Left ventricle myocardium inferior (tissue), 1 donor: ENCODE results near the gene CCNK. TPM values are rescaled to one million over a fixed set of nuclear protein-coding genes. Genes with fewer than 3 reads are reported as not detected.

Source experiments
- DNase-seq: peaks from one replicate; pipeline ENCODE4 v3.0.0-alpha.2; 2020
- H3K27ac ChIP-seq: fragments of 200-600 bp; replicated peaks from 2 replicates; pipeline ENCODE4 v1.8.0; 2021
- H3K27me3 ChIP-seq: fragments of 200-600 bp; 2 replicates; pipeline ENCODE4 v1.8.0; 2021; ENCODE audit warnings: low read depth
- H3K36me3 ChIP-seq: fragments of 200-600 bp; 2 replicates; pipeline ENCODE4 v1.8.0; 2021
- H3K4me1 ChIP-seq: fragments of 200-600 bp; 2 replicates; pipeline ENCODE4 v1.8.0; 2021
- H3K4me3 ChIP-seq: fragments of 200-600 bp; 2 replicates; pipeline ENCODE4 v1.8.0; 2021; ENCODE audit warnings: mild to moderate bottlenecking, moderate library complexity
- H3K9me3 ChIP-seq: fragments of 200-600 bp; replicated peaks from 2 replicates; pipeline ENCODE4 v1.8.0; 2021
- CTCF ChIP-seq: fragments of 200-600 bp; IDR thresholded peaks from 2 replicates; pipeline ENCODE4 v1.8.0; 2021; ENCODE audit warnings: antibody characterized with exemption, mild to moderate bottlenecking, borderline replicate concordance
- intact Hi-C: fragments of 100-400 bp; cut with micrococcal nuclease; formaldehyde crosslinking; loops from one replicate; pipeline ENCODE4 v1.11.0; 2022
- total RNA-seq: library from RNA; stranded (reverse); fragmentation: NEBNext Ultra II Directional; extraction: Animal tissue kit (Norgen Biotek cat#: 25700); gene quantifications from one replicate; pipeline ENCODE4 v1.2.1, GENCODE V29; 2021
- donor health status: DM: no; HTN: yes; CAD: no; lungs with severe emphysema.

Gene CCNK
- total RNA-seq, 1 donor from 2014 or later, result 32.2 TPM

- Histone ChIP-seq H3K27ac (no peak overlapping the region), H3K4me1 (peaks cover 49% of the 10 kb centered on the region), H3K9me3 (no peaks in the 10 kb centered on the region), H3K4me3 (no peak overlapping the region), H3K27me3 (no peaks in the 10 kb centered on the region), H3K36me3 (peaks cover 48% of the 10 kb centered on the region)
- no peak for DNase-seq
- intact Hi-C loops, result no loop called here
- no peak for TF ChIP-seq CTCF
Observed at GRCh38 chr14:99465288-99465687, 15.9 kb upstream of the CCNK start.

GRCh38 chr14:99466758-99467157, 14.5 kb upstream of the CCNK start:
- DNase-seq, result no peak
- no peak overlapping the region for H3K27ac ChIP-seq

DNA sequence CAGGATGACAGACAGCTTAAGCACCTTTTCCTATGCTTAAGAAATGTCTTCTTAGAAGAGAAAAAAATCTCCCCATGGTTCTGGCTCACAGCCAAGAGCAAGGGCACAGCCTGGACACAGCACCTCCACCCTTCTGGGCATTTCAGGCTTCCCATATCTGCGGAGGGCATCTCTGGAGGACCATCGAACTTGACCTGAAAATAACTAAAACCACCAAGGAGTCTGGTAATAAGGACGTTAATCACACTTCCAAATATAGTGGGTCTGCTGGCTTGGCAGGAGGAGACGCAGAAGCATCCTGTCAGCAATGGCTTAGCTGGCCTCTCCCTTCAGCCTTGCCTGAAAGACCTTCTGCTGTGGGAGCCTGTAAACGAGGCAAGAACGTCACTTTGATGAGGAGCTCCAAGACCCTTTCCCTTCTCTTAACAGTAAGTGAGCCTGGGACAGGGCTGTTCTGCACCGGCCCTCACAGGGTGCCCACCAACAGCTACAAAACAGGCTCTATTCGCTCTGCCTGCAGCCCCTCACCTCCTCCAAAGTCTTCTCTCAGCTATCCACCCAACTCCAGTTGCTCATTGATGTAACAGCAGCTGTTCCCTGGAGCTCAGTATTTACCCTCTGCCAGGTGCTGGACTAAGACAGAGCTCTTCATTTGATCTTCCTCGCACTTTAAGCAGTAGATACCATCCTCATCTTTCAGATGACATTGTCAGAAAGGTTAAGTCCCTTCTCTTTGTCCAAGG, 13.7 kb upstream of the CCNK start:
- TF ChIP-seq CTCF, result no peak
- H3K27ac ChIP-seq, result peak overlapping the region; percentile 31
- H3K4me1 ChIP-seq, result peaks cover 52% of the 10 kb centered on the region
- H3K36me3 ChIP-seq, result peaks cover 28% of the 10 kb centered on the region
- no peak overlapping the region for H3K4me3 ChIP-seq
- intact Hi-C loops, result no loop called here
- DNase-seq, result no peak
- H3K27me3 ChIP-seq, result no peaks in the 10 kb centered on the region
- H3K9me3 ChIP-seq, result no peaks in the 10 kb centered on the region

More at GRCh38 chr14:99466758-99467157, 14.5 kb upstream of the CCNK start:
- H3K4me1 ChIP-seq, result peaks cover 51% of the 10 kb centered on the region
- H3K27me3 ChIP-seq, result no peaks in the 10 kb centered on the region
- H3K36me3 ChIP-seq, result peaks cover 36% of the 10 kb centered on the region
- H3K4me3 ChIP-seq, result no peak overlapping the region
- no peaks in the 10 kb centered on the region for H3K9me3 ChIP-seq
- no peak for TF ChIP-seq CTCF
- intact Hi-C loops, result no loop called here

GRCh38 chr14:99468081-99468480, 13.1 kb upstream of the CCNK start:
- Histone ChIP-seq H3K27ac (no peak overlapping the region), H3K4me3 (no peak overlapping the region), H3K9me3 (no peaks in the 10 kb centered on the region), H3K27me3 (no peaks in the 10 kb centered on the region), H3K36me3 (peaks cover 23% of the 10 kb centered on the region), H3K4me1 (peaks cover 58% of the 10 kb centered on the region)
- intact Hi-C loops, result no loop called here
- DNase-seq, result no peak
- no peak for TF ChIP-seq CTCF

DNA sequence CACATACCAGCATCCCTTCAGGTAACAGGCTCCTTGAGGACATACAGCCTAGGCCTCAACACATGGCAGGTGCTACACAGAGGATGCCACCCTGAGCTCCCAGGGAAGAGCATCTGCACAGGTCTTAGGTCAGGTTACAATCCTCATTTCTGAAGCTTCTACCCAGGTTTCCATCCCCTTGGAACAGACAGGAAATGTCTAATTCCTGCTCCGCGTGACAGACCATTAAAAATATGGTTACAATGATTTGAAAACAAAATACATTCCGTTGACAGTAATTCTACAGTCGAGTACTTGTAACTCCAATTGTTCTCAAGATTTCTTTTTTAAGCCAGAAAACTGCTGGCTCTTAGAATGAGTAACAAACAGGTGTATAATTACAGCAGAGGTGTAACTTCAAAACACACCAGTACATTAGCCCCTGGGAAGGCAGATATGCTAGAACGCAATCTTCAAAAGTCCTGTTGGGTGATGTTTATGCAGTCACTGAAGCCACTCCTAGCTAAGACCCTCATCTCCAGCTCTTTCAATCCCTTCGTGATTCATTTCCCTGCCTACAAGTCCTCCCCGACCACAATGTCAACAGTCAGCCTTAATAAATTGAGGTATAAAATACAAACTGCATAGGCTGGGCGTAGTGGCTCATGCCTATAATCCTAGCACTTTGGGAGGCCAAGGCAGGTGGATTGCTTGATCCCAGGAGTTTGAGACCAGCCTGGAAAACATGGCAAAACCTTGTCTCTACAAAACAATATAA, 12.2 kb upstream of the CCNK start:
- TF ChIP-seq CTCF, result no peak
- intact Hi-C loops, result no loop called here
- H3K27me3 ChIP-seq, result no peaks in the 10 kb centered on the region
- H3K9me3 ChIP-seq, result no peaks in the 10 kb centered on the region
- no peak for DNase-seq
- no peak overlapping the region for H3K27ac ChIP-seq
- H3K4me3 ChIP-seq, result no peak overlapping the region
- H3K36me3 ChIP-seq, result peaks cover 15% of the 10 kb centered on the region
- peaks cover 60% of the 10 kb centered on the region for H3K4me1 ChIP-seq
